RWPE1 (cell line): ENCODE measurements around the gene CES3.

Experiments used
- CTCF ChIA-PET: fragments of 350-600 bp; sonication (Branson Sonifier 250); formaldehyde crosslinking; extraction: SDS; loops from one replicate; lab custom pipeline; 2021; lab: Yijun Ruan, JAX
- POLR2A ChIA-PET: fragments of 400-600 bp; formaldehyde crosslinking; extraction: SDS; loops from one replicate; lab custom pipeline; 2020; ENCODE audit warnings: antibody characterized with exemption; ENCODE audit not compliant: low non-redundant PET; lab: Yijun Ruan, JAX
- DNase-seq: peaks from one replicate; pipeline ENCODE4 v3.0.0; 2012; ENCODE audit warnings: low spot score
- H3K27ac ChIP-seq: fragments of 450-650 bp; 2 replicates; pipeline ENCODE4 v1.5.1; 2017
- CTCF ChIP-seq: fragments of 450-650 bp; conservative IDR thresholded peaks from 2 replicates; pipeline ENCODE4 v1.5.1; 2017; ENCODE audit warnings: low read depth, mild to moderate bottlenecking

CES3 gene

GRCh38 chr16:66958857-66959703, 2.0 kb upstream of the CES3 start:
- CTCF ChIA-PET = interaction anchor here (0.6 to 2.2 kb wide), 5 partner anchors 59 to 318 kb away, joined by 3 to 8 read pairs (median 4); partner anchors contain the start of genes FBXL8 and TRADD
- DNase-seq = no peak
- H3K27ac ChIP-seq = no peak overlapping the region
- no peak for TF ChIP-seq CTCF
- POLR2A ChIA-PET = no interaction called here

DNA sequence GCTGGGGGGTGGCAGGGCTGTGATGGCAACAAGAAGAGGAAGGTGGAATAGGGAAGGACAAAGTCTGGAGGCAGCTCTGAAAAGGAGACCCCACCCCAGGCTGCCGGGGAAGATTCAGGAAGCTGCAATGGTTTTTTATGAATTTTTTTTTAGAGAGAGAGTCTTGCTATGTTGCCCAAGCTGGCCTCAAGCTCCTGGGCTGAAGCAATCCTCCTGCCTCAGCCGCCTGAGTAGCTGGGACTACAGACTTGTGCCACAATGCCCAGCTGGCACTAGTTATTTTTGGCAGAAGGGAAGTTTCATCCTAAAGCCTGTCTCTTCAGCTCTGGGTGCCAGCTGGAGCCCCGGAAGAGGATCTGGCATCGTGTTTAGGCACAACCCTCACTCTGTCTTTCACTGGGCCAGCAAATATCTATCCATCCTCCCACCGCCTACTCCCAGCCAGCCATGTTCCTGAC, 1.3 kb upstream of the CES3 start:
- H3K27ac ChIP-seq = no peak overlapping the region
- POLR2A ChIA-PET = interaction anchor here (0.5 kb wide), 1 partner anchor 240 kb away, joined by 4 read pairs; no protein-coding TSS in a partner anchor
- no peak for TF ChIP-seq CTCF
- CTCF ChIA-PET = interaction anchor here (0.6 to 2.2 kb wide), 4 partner anchors 58 to 264 kb away, joined by 3 to 8 read pairs (median 6); partner anchors contain the start of genes FBXL8 and TRADD
- no peak for DNase-seq

GRCh38 chr16:66960270-66960669, 796 bp upstream of the CES3 start:
- ChIA-PET CTCF (interaction anchor here (1.0 to 2.2 kb wide), 2 partner anchors 195 to 200 kb away, joined by 4 to 8 read pairs; partner anchors contain the start of genes FBXL8 and TRADD), POLR2A (interaction anchor here (0.5 kb wide), 1 partner anchor 240 kb away, joined by 4 read pairs; no protein-coding TSS in a partner anchor)
- H3K27ac ChIP-seq = no peak overlapping the region
- no peak for DNase-seq
- TF ChIP-seq CTCF = no peak

- DNase-seq = no peak
- TF ChIP-seq CTCF = no peak
- no peak overlapping the region; the same call in 1 of the 2 replicates for H3K27ac ChIP-seq
- CTCF ChIA-PET = interaction anchor here (1.1 kb wide), 2 partner anchors 24 to 45 kb away, joined by 3 read pairs; no protein-coding TSS in a partner anchor
- POLR2A ChIA-PET = no interaction called here
These were observed 848 bp downstream of the CES3 start for GRCh38 chr16:66961914-66962313.

GRCh38 chr16:66964049-66964448, 3.0 kb downstream of the CES3 start:
- TF ChIP-seq CTCF = no peak
- ChIA-PET CTCF (no interaction called here), POLR2A (no interaction called here)
- H3K27ac ChIP-seq = no peak overlapping the region
- no peak for DNase-seq

DNA sequence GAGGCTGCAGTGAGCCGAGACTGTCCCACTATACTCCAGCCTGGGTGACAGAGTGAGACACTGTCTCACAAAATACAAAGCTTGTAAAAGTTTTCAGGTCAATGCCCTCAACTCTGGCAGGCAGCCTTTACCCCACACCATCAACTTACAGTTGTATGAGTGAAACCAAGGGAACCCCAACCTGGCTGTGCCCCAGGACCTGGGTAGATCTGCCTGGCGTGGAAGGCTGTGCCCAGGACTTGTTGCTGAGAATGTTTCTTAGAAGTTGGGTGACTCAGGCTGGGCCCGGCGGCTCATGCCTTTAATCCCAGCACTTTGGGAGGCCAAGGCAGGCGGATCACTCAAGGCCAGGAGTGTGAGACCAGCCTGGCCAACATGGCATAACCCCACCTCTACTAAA, 7.8 kb downstream of the CES3 start:
- TF ChIP-seq CTCF = no peak
- DNase-seq = no peak
- no peak overlapping the region for H3K27ac ChIP-seq
- ChIA-PET POLR2A (no interaction called here), CTCF (no interaction called here)
